ENCODE data around the gene ABCD3.

- no peak for TF ChIP-seq CTCF (IDR thresholded peaks at IDR 0.05; ENCODE audit: control extremely low read depth in 1 of 3, insufficient read depth in 1 of 3, low read depth in 1 of 3, low read length in 3 of 3)
- no peak for TF ChIP-seq TAF1 (IDR thresholded peaks at IDR 0.05; ENCODE audit: low read depth, low read length)
- no peak for TF ChIP-seq EGR1 (IDR thresholded peaks at IDR 0.05; ENCODE audit: borderline replicate concordance, low read depth, low read length)
- TF ChIP-seq EP300 (IDR thresholded peaks at IDR 0.05; ENCODE audit: borderline replicate concordance in 1 of 2, low read depth in 2 of 2, low read length in 2 of 2): no peak
- TF ChIP-seq SRF (IDR thresholded peaks at IDR 0.05; ENCODE audit: low read depth, low read length): no peak
- TF ChIP-seq GTF2F1 (IDR thresholded peaks at IDR 0.05; ENCODE audit: borderline replicate concordance, low read depth, low read length): no peak
- no peak for TF ChIP-seq CBX8 (IDR thresholded peaks at IDR 0.05; ENCODE audit: borderline replicate concordance, low read depth, low read length)
- no peak for TF ChIP-seq JUN (IDR thresholded peaks at IDR 0.05; ENCODE audit: low read depth, low read length)
- no peak for TF ChIP-seq ATF2 (IDR thresholded peaks at IDR 0.05; ENCODE audit: low read length)
- TF ChIP-seq ZNF274 (IDR thresholded peaks at IDR 0.05; ENCODE audit: borderline replicate concordance, extremely low read depth, low read length): no peak
- no peak for TF ChIP-seq POLR2AphosphoS5 (IDR thresholded peaks at IDR 0.05; ENCODE audit: low read depth, low read length)
Measured at GRCh38 chr1:94389298-94389697, 28.9 kb upstream of the ABCD3 start.
